Eye (tissue), 1 donor: ENCODE measurements around the gene LYL1.

ENCODE experiments used
- DNase-seq: peaks from one replicate; pipeline ENCODE4 v3.0.0-alpha.2; 2015

LYL1 gene

GRCh38 chr19:13104360-13104847 is 1.7 kb upstream of the LYL1 start:
- no peak for DNase-seq

GRCh38 chr19:13103581-13104359 is 1.1 kb upstream of the LYL1 start:
- no peak for DNase-seq

- no peak for DNase-seq
Observed at GRCh38 chr19:13102416-13102665, 317 bp downstream of the LYL1 start.

GRCh38 chr19:13101590-13102415 is 855 bp downstream of the LYL1 start:
- DNase-seq: no peak

- no peak for DNase-seq
Observed at GRCh38 chr19:13100841-13101589, 1.6 kb downstream of the LYL1 start.

- no peak for DNase-seq
Observed at GRCh38 chr19:13100031-13100588, 2.5 kb downstream of the LYL1 start.

GRCh38 chr19:13099073-13099999 is 3.3 kb downstream of the LYL1 start:
- DNase-seq: peak; percentile 51

- peak; percentile 68 for DNase-seq
Observed at GRCh38 chr19:13098277-13099072, 4.2 kb downstream of the LYL1 start.

- DNase-seq: no peak
Observed at GRCh38 chr19:13097463-13098258, 5.0 kb downstream of the LYL1 start.

GRCh38 chr19:13097033-13097462 is 5.6 kb downstream of the LYL1 start:
- DNase-seq: peak; percentile 57

GRCh38 chr19:13095934-13096927 is 6.4 kb downstream of the LYL1 start:
- DNase-seq: peak; percentile 70

- no peak for DNase-seq
Observed at GRCh38 chr19:13095393-13095784, 7.3 kb downstream of the LYL1 start.

- peak; percentile 62 for DNase-seq
Observed at GRCh38 chr19:13094771-13095392, 7.8 kb downstream of the LYL1 start.

- no peak for DNase-seq
Observed at GRCh38 chr19:13094106-13094504, 8.6 kb downstream of the LYL1 start.

GRCh38 chr19:13093407-13094105 is 9.1 kb downstream of the LYL1 start:
- DNase-seq: peak; percentile 95

- no peak for DNase-seq
Observed at GRCh38 chr19:13092606-13093235, 9.9 kb downstream of the LYL1 start.

GRCh38 chr19:13092158-13092543 is 10.5 kb downstream of the LYL1 start:
- no peak for DNase-seq
